Activated T-cell treated with anti-CD3 and anti-CD28 coated beads, Interleukin-2, amount 50 U/mL, for 24 hours (primary cell): ENCODE data around the gene CFD.

Experiments
- DNase-seq: peaks from one replicate; pipeline ENCODE4 v3.0.0-alpha.2; 2020
- H3K27ac Mint-ChIP-seq: 2 replicates; pipeline ENCODE4 v1.8.0; 2020; ENCODE audit warnings: mild to moderate bottlenecking, mixed read lengths
- H3K27me3 Mint-ChIP-seq: 2 replicates; pipeline ENCODE4 v1.8.0; 2020; ENCODE audit warnings: mixed read lengths
- H3K36me3 Mint-ChIP-seq: 2 replicates; pipeline ENCODE4 v1.8.0; 2020; ENCODE audit warnings: low read depth, mixed read lengths
- H3K4me1 Mint-ChIP-seq: 2 replicates; pipeline ENCODE4 v1.8.0; 2020; ENCODE audit warnings: low read depth, mixed read lengths
- H3K4me3 Mint-ChIP-seq: 2 replicates; pipeline ENCODE4 v1.8.0; 2020; ENCODE audit warnings: mild to moderate bottlenecking, moderate library complexity, mixed read lengths
- H3K9me3 Mint-ChIP-seq: 2 replicates; pipeline ENCODE4 v1.8.0; 2020; ENCODE audit warnings: mixed read lengths

Gene CFD

GRCh38 chr19:904545-904944 lies 45.1 kb downstream of the CFD start:
- Mint-ChIP-seq H3K27ac (peak overlapping the region; percentile 63), H3K4me1 (peaks cover 55% of the 10 kb centered on the region)

GRCh38 chr19:906480-906879 lies 47.0 kb downstream of the CFD start:
- H3K36me3 Mint-ChIP-seq = peaks cover 43% of the 10 kb centered on the region
- no peaks in the 10 kb centered on the region for H3K9me3 Mint-ChIP-seq
- peak overlapping the region; percentile 91 for H3K27ac Mint-ChIP-seq
- no peak overlapping the region for H3K4me3 Mint-ChIP-seq
- H3K4me1 Mint-ChIP-seq = peaks cover 60% of the 10 kb centered on the region
- no peaks in the 10 kb centered on the region for H3K27me3 Mint-ChIP-seq
- no peak for DNase-seq

More at GRCh38 chr19:904545-904944, 45.1 kb downstream of the CFD start:
- Mint-ChIP-seq H3K9me3 (no peaks in the 10 kb centered on the region), H3K36me3 (peaks cover 50% of the 10 kb centered on the region), H3K4me3 (no peak overlapping the region), H3K27me3 (no peaks in the 10 kb centered on the region)
- no peak for DNase-seq

- no peak for DNase-seq
- H3K27me3 Mint-ChIP-seq = no peaks in the 10 kb centered on the region
- peak overlapping the region; percentile 15 for H3K4me3 Mint-ChIP-seq
- peaks cover 58% of the 10 kb centered on the region for H3K4me1 Mint-ChIP-seq
- H3K36me3 Mint-ChIP-seq = peaks cover 37% of the 10 kb centered on the region
- H3K27ac Mint-ChIP-seq = peak overlapping the region; percentile 91
- no peaks in the 10 kb centered on the region for H3K9me3 Mint-ChIP-seq
These were observed 47.9 kb downstream of the CFD start for GRCh38 chr19:907183-907853.

GRCh38 chr19:911197-912033 lies 52.0 kb downstream of the CFD start:
- H3K36me3 Mint-ChIP-seq = peaks cover 22% of the 10 kb centered on the region
- peak overlapping the region; percentile 85 for H3K27ac Mint-ChIP-seq
- H3K27me3 Mint-ChIP-seq = no peaks in the 10 kb centered on the region
- H3K9me3 Mint-ChIP-seq = no peaks in the 10 kb centered on the region
- DNase-seq = no peak
- H3K4me3 Mint-ChIP-seq = peak overlapping the region; percentile 75
- peaks cover 48% of the 10 kb centered on the region for H3K4me1 Mint-ChIP-seq

GRCh38 chr19:912181-913079 lies 53.0 kb downstream of the CFD start:
- peak overlapping the region; percentile 91 for H3K27ac Mint-ChIP-seq
- H3K4me1 Mint-ChIP-seq = peaks cover 38% of the 10 kb centered on the region
- no peaks in the 10 kb centered on the region for H3K27me3 Mint-ChIP-seq
- H3K4me3 Mint-ChIP-seq = peak overlapping the region; percentile 83
- H3K36me3 Mint-ChIP-seq = peaks cover 19% of the 10 kb centered on the region
- no peaks in the 10 kb centered on the region for H3K9me3 Mint-ChIP-seq
- DNase-seq = no peak
